GM12873 (cell line): ENCODE results near the gene SARDH.

ENCODE experiments used
- TF ChIP-seq, protein P1 (sequence below): IDR thresholded peaks from 2 replicates; pipeline ENCODE4 v1.5.1; 2012; ENCODE audit warnings: low read depth, mild to moderate bottlenecking, moderate library complexity, low read length, control low read depth; ENCODE audit not compliant: insufficient read depth; ENCODE audit errors: missing control alignments

SARDH gene

DNA sequence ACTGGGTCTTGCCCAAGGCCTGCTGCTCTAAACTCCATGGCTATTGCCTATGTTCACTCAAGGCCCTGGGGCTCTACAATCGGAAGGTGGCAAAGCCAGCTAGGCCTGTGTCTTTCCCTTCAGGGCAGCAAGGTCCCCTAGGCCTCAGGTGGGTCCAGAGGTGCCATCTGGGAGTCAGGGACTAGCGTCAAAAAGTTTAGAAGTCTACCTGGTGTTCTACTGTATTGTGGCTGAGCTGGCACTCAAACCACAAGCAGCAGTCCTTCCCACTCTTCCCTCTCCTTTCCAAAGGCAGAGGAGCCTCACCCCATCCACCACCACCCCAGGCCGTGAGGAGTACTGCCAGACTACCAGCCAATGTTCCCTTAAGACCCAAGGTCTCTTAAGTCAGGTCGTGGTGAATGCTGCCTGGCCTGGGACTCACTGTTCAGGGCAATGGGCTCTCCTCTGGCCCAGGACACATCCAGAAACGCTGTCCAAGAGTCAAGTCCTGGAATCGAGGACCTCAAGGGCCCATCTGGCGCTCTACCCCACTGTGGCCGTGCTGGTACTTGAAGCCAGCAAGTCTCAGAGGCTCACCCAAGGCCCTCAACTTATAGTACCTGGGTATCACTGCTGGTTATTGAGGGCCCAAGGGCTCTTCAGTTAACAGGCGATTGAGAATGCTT lies 13.0 kb upstream of the SARDH start:
- TF ChIP-seq, protein P1, sequence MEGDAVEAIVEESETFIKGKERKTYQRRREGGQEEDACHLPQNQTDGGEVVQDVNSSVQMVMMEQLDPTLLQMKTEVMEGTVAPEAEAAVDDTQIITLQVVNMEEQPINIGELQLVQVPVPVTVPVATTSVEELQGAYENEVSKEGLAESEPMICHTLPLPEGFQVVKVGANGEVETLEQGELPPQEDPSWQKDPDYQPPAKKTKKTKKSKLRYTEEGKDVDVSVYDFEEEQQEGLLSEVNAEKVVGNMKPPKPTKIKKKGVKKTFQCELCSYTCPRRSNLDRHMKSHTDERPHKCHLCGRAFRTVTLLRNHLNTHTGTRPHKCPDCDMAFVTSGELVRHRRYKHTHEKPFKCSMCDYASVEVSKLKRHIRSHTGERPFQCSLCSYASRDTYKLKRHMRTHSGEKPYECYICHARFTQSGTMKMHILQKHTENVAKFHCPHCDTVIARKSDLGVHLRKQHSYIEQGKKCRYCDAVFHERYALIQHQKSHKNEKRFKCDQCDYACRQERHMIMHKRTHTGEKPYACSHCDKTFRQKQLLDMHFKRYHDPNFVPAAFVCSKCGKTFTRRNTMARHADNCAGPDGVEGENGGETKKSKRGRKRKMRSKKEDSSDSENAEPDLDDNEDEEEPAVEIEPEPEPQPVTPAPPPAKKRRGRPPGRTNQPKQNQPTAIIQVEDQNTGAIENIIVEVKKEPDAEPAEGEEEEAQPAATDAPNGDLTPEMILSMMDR: no peak

DNA sequence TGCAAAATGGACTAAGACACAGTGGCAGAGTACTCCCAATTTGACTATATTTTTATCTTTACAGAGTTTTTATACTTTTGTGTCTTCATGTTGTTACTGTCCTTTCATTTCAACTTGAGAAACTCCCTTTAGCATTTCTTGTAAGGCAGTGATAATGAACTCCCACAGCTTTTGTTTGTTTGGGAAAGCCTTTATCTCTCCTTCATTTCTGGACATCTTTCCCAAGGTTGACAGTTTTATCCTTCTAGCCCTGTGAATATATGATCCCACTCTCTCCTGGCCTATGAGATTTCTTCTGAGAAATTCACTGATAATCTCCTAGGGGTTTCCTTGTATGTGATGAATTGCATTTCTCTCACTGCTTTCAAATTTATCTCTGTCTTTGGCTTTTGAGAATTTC lies 9.2 kb upstream of the SARDH start:
- TF ChIP-seq, protein P1: no peak

DNA sequence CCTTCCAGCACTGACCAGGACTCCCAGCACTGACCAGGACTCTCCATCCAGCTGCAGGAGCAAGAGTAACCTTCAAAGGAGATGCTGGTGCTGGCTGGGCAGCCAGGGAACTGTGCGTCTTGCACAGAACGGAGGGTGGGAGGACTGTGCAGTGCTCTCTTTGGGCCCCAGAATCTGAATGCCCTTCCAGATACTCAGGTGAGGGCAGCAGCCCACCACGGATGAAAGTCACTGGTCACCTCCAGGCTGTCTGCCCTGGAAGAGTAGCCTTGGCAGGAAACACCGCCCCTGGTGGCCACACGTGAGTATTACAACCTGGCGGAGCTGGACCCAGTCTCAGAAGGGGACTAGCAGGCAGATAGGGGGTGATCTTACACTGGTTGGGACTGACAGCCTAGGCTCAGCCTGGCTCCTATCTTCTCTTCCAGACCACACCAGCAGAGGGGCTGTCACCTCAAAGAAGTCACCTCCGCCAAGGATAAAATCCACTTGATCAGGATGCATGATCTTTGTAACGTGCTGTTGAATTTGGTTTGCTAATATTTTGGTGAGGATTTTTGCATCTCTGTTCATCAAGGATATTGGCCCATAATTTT lies 4.8 kb upstream of the SARDH start:
- TF ChIP-seq, protein P1: peak; percentile 99

DNA sequence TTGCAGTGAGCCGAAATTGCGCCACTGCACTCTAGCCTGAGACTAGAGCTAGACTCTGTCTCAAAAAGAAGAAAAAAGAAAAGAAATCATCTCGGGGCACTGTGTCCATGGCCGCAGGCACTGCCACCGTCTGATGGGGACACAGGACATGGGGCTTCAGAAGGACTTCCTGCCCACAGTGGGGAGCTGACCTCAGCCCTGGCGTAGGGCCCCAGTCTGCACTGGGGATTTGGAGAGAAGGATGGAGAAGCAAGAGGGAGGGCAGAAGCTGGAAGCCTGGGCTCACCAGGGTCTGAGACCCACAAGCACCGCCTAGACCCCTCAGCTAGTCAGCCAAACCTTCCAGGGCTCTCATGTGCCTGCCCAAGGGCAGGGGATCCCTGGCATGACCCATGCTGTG lies 4.1 kb upstream of the SARDH start:
- TF ChIP-seq, protein P1: no peak

DNA sequence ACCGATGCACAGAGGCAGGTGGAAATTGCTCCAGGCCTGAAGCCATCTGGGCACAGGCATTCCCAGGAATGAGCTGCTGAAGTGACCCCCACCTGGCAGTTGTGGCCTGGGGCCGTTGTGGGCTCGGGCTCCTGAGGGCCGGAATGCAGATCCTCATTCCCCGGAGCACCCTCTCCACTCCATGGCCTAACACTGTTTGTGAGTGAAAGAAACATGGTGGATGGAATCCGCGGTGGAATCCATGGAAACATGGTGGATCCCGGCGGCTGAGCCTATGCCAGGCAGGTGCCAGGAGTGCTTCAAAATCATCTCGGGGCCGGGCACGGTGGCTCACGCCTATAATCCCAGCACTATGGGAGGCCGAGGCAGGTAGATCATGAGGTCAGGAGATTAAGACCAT lies 3.6 kb upstream of the SARDH start:
- TF ChIP-seq, protein P1: no peak

DNA sequence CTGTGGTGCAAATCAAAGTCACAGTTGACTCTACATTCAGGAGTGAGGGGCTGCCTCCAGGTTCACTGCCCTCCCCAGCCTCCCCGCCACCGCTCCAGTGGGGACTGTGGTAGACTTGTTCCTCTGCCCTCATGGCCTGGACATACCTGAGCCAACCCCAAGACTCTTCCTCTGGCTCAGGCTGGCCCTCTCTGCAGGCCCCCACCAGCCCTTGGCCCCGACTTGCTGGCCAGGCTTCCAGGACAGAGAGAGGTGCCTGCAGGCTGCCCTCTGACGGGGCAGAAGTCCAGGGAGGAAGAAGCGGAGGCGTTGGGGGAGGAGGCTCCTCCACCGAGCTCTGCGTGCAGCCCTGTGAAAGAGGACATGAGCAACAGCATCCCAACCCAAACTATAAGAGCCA lies 2.8 kb upstream of the SARDH start:
- TF ChIP-seq, protein P1: no peak

DNA sequence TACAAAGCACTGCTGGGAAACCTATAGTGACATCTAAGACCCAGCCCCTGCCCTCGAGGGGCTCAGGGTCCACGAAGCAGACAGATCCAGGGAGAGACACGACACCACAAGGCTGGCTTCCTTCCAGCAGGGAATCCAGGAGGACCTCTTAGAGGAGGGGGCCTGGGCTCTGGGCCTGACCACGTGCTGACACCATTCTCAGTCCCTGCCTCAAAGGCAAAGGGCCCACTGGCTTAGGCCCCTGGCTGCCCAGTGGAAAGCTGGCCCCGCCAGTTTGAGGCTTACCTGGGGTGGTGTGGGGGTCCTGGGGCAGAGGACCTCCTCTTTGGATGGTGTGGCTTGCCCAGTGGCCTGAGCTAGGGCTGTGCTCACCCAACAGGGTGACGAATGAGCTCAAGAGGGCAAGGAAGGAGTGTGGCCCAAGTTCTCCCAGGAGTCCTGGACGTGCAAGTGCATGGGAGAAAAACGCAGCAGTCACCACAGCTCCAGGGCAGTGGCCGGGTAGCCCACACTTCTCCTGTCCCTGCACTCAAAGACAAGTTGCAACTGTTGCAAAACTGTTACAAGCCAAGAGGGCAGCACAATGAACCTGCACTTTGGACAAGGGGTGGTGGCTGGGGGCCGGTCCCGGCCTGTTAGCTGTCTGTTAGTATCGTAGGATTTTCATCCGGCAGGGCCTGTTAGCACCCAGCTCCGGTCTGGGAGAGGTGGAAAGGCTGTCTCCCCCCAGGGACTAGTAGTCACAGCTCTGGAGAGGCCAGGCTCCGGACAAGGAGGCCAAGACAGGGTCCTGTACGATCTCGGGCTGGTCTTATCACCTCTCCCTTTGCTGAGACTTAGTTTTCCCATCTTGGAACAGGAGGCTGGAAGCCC lies 1.5 kb upstream of the SARDH start:
- TF ChIP-seq, protein P1: no peak
